OCI-LY1 (cell line): ENCODE measurements around the gene DROSHA.
"Not testable (repeated sequence)": the region's sequence is repeated elsewhere in the genome, so short reads cannot be mapped to it uniquely, and the experiment has no call there.

ENCODE experiments used
- H2AFZ ChIP-seq: fragments of 200-600 bp; sonication (generic), shearing (Covaris generic); 2 replicates; pipeline ENCODE4 v1.6.0; 2014; ENCODE audit warnings: antibody characterized with exemption, mild to moderate bottlenecking, low read length
- H3F3A ChIP-seq: fragments of 200-600 bp; sonication (generic), shearing (Covaris generic); 2 replicates; pipeline ENCODE4 v1.6.0; 2014; ENCODE audit warnings: mild to moderate bottlenecking, antibody characterized with exemption, low read length, moderate library complexity; ENCODE audit not compliant: insufficient read depth
- H3K27ac ChIP-seq: fragments of 200-600 bp; sonication (generic); 2 replicates; pipeline ENCODE4 v1.5.1; 2014; ENCODE audit warnings: low read length, mixed run types, mild to moderate bottlenecking, low read depth; ENCODE audit not compliant: poor library complexity, severe bottlenecking
- H3K27me3 ChIP-seq: fragments of 200-600 bp; sonication (generic); 2 replicates; pipeline ENCODE4 v1.6.0; 2014; ENCODE audit warnings: antibody characterized with exemption, mild to moderate bottlenecking, low read length, moderate library complexity; ENCODE audit not compliant: insufficient read depth
- H3K36me3 ChIP-seq: fragments of 200-600 bp; sonication (generic); 2 replicates; pipeline ENCODE4 v1.6.1; 2014; ENCODE audit warnings: mild to moderate bottlenecking, antibody characterized with exemption, low read length, moderate library complexity, mixed read lengths; ENCODE audit not compliant: insufficient read depth
- H3K4me1 ChIP-seq: fragments of 200-600 bp; sonication (generic); 2 replicates; pipeline ENCODE4 v1.5.1; 2014; ENCODE audit warnings: mild to moderate bottlenecking, low read length, moderate library complexity; ENCODE audit not compliant: insufficient read depth, severe bottlenecking
- H3K4me2 ChIP-seq: fragments of 200-600 bp; sonication (generic), shearing (Covaris generic); 2 replicates; pipeline ENCODE4 v1.6.1; 2014; ENCODE audit warnings: low read length
- H3K4me3 ChIP-seq: fragments of 200-600 bp; sonication (generic); 2 replicates; pipeline ENCODE4 v1.5.1; 2014; ENCODE audit warnings: low read length, low read depth, mild to moderate bottlenecking, mixed read lengths; ENCODE audit not compliant: poor library complexity, severe bottlenecking
- H3K79me2 ChIP-seq: fragments of 200-600 bp; shearing (Covaris generic); 2 replicates; pipeline ENCODE4 v1.6.1; 2016; ENCODE audit warnings: mixed run types, low read length, mixed read lengths; ENCODE audit not compliant: insufficient read depth
- H3K9ac ChIP-seq: fragments of 200-600 bp; sonication (generic), shearing (Covaris generic); 2 replicates; pipeline ENCODE4 v1.6.1; 2014; ENCODE audit warnings: mild to moderate bottlenecking, low read length, mixed read lengths
- H3K9me2 ChIP-seq: fragments of 200-600 bp; sonication (generic), shearing (Covaris generic); 2 replicates; pipeline ENCODE4 v1.6.1; 2014; ENCODE audit warnings: low read depth, mild to moderate bottlenecking, low read length, mixed read lengths
- H3K9me3 ChIP-seq: fragments of 200-600 bp; shearing (Covaris generic); 2 replicates; pipeline ENCODE4 v1.6.1; 2014; ENCODE audit warnings: low read length, mixed read lengths
- H4K20me1 ChIP-seq: fragments of 200-600 bp; sonication (generic), shearing (Covaris generic); 2 replicates; pipeline ENCODE4 v1.6.0; 2016; ENCODE audit warnings: mild to moderate bottlenecking, low read length; ENCODE audit not compliant: insufficient read depth
- CTCF ChIP-seq: fragments of 200-600 bp; sonication (generic), shearing (Covaris generic); IDR thresholded peaks from 2 replicates; pipeline ENCODE4 v1.5.1; 2017; ENCODE audit warnings: mild to moderate bottlenecking, antibody characterized with exemption, low read length, moderate library complexity, mixed read lengths
- EZH2 ChIP-seq: fragments of 200-600 bp; sonication (generic), shearing (Covaris generic); IDR thresholded peaks from 2 replicates; pipeline ENCODE4 v1.8.0; 2017; ENCODE audit warnings: borderline replicate concordance, mixed run types, mild to moderate bottlenecking, antibody characterized with exemption, low read length, moderate library complexity, mixed read lengths

The DROSHA gene

GRCh38 chr5:31553863-31554262, 22.0 kb upstream of the DROSHA start:
- TF ChIP-seq EZH2 (no peak), CTCF (no peak)
- Histone ChIP-seq H3K36me3 (peaks cover 35% of the 10 kb centered on the region), H3K4me1 (no peaks in the 10 kb centered on the region), H3K27ac (no peak overlapping the region), H3K9me2 (no peaks in the 10 kb centered on the region), H3K4me3 (no peak overlapping the region), H3K9ac (no peak overlapping the region), H3F3A (no peaks in the 10 kb centered on the region), H3K4me2 (no peak overlapping the region), H2AFZ (no peak overlapping the region), H3K27me3 (no peaks in the 10 kb centered on the region), H4K20me1 (no peaks in the 10 kb centered on the region), H3K9me3 (no peaks in the 10 kb centered on the region), H3K79me2 (no peaks in the 10 kb centered on the region)

DNA sequence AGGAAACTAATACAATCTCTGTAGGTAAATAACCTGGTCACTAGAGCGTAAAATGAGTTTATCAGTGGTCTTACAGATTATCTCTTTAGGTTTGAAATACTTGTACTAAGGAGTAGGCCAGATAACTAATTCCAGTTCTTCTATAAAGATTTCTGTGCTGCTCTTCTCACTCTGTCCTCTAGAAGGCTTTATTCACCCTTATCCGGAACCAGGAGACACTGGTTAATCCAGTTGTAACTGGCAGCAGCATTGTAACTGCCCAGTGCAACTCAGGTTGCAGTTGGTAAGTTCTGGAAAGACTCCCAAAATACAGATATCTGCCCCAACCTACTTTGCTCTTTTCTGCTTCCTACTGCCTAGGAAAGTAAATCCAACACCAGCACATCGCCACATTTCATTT, 20.0 kb upstream of the DROSHA start:
- H3K79me2 ChIP-seq: no peaks in the 10 kb centered on the region
- H3K4me3 ChIP-seq: no peak overlapping the region
- H3K36me3 ChIP-seq: peaks cover 51% of the 10 kb centered on the region
- no peak overlapping the region for H3K4me2 ChIP-seq
- H3K27me3 ChIP-seq: no peaks in the 10 kb centered on the region
- no peak overlapping the region for H2AFZ ChIP-seq
- no peaks in the 10 kb centered on the region for H3F3A ChIP-seq
- H3K9me3 ChIP-seq: no peaks in the 10 kb centered on the region
- TF ChIP-seq CTCF (no peak), EZH2 (no peak)
- no peak overlapping the region for H3K27ac ChIP-seq
- no peaks in the 10 kb centered on the region for H4K20me1 ChIP-seq
- H3K4me1 ChIP-seq: no peaks in the 10 kb centered on the region
- no peak overlapping the region for H3K9ac ChIP-seq
- no peaks in the 10 kb centered on the region for H3K9me2 ChIP-seq

DNA sequence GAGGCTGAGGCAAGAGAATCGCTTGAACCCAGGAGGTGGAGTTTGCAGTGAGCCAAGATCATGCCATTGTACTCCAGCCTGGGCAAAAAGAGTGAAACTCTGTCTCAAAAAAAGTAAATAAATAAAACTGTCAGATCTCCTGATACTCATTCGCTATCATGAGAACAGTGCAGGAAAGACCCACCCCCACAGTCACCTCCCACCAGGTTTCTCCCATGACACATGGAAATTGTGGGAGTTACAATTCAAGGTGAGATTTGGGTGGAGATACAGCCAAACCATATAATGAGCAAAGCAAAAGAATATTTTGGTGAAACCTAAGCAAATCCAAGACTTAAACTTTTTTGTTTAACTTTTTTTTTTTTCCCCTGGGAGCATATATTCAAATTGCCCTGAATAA, 17.2 kb upstream of the DROSHA start:
- not testable (repeated sequence) for H3K9ac ChIP-seq, H3K9me2 ChIP-seq, H4K20me1 ChIP-seq, H3K27ac ChIP-seq, H3K9me3 ChIP-seq, H3K27me3 ChIP-seq, H3K4me3 ChIP-seq, H3K4me1 ChIP-seq, H3F3A ChIP-seq, H2AFZ ChIP-seq, H3K79me2 ChIP-seq, H3K4me2 ChIP-seq
- H3K36me3 ChIP-seq: peaks cover 69% of the 10 kb centered on the region

DNA sequence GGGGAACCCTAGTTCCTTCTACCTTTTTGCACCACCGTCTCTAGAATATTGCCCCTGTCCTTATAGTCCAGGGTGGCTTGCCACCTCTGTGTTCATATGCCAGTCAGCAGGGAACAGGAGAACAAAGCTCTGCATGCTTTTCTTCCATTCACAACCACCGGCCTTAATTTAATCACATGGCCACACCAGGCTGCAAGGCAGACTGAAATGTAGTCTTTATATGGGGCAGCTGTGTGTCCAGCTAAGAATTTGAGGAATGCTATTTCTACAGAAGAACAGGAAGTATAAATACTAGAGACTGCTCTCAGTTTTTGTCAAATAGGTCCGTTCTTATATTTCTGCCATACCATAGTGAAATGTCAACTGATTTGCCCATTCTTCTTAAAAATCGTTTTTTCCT, 6.0 kb upstream of the DROSHA start:
- H3K27me3 ChIP-seq: no peaks in the 10 kb centered on the region
- H3K9ac ChIP-seq: no peak overlapping the region
- H3K9me2 ChIP-seq: no peaks in the 10 kb centered on the region
- H3K79me2 ChIP-seq: peaks cover 7% of the 10 kb centered on the region; the same call in 1 of the 2 replicates
- no peak for TF ChIP-seq EZH2
- no peak for TF ChIP-seq CTCF
- H4K20me1 ChIP-seq: no peaks in the 10 kb centered on the region
- H3K4me3 ChIP-seq: no peak overlapping the region
- H3K9me3 ChIP-seq: no peaks in the 10 kb centered on the region
- H3K36me3 ChIP-seq: peaks cover 80% of the 10 kb centered on the region
- H2AFZ ChIP-seq: no peak overlapping the region
- H3F3A ChIP-seq: no peaks in the 10 kb centered on the region
- H3K4me1 ChIP-seq: peaks cover 9% of the 10 kb centered on the region
- no peak overlapping the region for H3K4me2 ChIP-seq
- H3K27ac ChIP-seq: no peak overlapping the region
